NOMO-1 (cell line): ENCODE measurements around the gene NAPB.
A peak's percentile ranks its signal among the peaks of the same experiment; 100 is the strongest.
"Not testable (repeated sequence)": the region's sequence is repeated elsewhere in the genome, so short reads cannot be mapped to it uniquely, and the experiment has no call there.

Experiments
- DNase-seq, 2 experiments: peaks; one replicate each; lab custom pipeline; 2025; ENCODE audit not compliant: unreplicated experiment in 2 of 2; lab: John Stamatoyannopoulos, UW

The NAPB gene

GRCh38 chr20:23420943-23421931, at the start of gene NAPB:
Gene NAPB, minus strand, starts transcription at chr20:23421488. Its CDS starts 86 bp downstream, at chr20:23421402.
- peak; percentile 89 to 97 for DNase-seq

DNA sequence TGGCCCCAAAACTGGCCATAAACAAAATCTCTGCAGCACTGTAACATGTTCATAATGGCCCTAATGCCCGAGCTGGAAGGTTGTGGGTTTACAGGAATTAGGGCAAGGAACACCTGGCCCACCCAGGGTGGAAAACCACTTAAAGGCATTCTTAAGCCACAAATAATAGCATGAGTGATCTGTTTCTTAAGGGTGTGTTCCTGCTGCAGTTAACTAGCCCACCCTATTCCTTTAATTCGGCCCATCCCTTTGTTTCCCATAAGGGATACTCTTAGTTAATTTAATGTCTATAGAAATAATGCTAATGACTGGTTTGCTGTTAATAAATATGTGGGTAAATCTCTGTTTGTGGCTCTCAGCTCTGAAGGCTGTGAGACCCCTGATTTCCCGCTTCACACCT, 45.7 kb upstream of the NAPB start:
- not testable (repeated sequence) for DNase-seq

GRCh38 chr20:23461180-23461579, 39.9 kb upstream of the NAPB start:
- no peak for DNase-seq

DNA sequence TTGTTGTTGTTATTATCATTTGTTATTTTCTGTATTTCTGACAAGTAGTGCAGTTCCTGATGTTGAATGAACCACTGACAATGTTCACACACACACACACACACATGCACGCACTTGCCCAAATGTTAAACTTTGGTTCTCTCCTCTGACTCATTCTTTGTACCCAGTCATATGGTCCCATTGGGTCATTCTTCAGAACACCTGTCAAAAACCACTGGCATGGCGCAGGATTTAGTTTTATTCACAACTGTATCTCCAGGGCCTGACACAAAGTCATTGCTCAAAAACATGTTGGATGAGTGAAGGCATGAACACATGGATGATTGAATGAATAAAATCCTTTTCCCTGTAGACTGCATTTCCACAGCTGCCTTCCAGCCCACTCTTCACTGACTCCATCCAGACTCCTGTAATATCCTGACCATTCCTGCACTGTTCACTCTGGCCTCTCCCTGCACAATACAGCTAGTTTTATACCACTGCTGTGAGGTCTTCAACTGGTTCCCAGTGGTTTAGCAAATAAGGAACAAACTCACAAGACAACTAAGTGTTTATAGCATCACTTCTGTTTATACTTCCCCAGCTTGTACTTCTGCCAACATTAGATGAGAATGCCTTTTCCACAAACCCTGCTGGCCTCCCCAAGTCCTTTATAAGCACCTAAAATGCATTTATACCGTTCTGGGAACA, 38.3 kb upstream of the NAPB start:
- no peak for DNase-seq

- DNase-seq = no peak
Observed at GRCh38 chr20:23456873-23457272, 35.6 kb upstream of the NAPB start.

DNA sequence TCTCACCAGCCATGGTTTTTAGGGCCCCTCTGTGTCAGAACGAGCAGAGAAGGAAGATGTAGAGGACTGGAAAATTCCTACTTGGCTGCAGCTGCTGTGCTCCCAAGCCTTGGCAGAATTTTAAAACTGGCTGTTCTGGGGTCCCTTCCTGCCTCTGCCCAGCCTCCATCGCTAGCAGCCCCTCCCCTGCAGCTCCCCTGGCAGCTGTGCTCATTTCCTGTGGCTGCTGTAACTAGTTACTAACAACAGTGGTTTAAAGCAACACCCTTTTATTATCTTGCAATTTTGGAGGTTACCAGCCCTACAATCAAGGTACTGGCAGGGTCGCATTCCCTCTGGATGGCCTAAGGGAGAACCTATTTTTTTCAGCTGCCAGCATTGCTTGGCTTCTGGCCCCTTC, 35.1 kb upstream of the NAPB start:
- no peak for DNase-seq

DNA sequence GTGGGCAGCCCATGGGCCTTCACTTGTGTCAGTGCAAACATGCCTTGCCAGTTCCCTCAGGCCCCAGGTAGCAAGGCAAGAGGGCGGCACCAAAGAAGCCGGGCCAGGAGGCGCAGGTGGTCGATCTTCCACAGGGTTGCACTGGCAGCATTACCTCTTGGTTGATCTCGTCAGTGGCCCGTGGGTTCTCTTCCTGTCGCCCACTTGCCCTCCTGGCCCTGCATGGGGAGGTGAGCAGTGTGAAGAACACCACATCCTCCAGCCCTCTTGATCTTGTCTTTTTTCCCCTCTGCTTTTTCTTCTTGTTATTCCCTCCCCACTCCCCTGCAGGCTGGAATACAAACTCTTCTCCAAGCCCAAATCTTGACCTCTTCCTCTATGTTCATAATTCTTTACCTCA, 34.4 kb upstream of the NAPB start:
- DNase-seq = no peak

- DNase-seq = no peak
Observed at GRCh38 chr20:23454816-23455215, 33.5 kb upstream of the NAPB start.

- no peak for DNase-seq
Observed at GRCh38 chr20:23453549-23454543, 32.6 kb upstream of the NAPB start.

GRCh38 chr20:23452776-23453175, 31.5 kb upstream of the NAPB start, which contains the start of gene CST11:
Gene CST11, minus strand, starts transcription at chr20:23452876. Its CDS starts 65 bp downstream, at chr20:23452811.
- no peak for DNase-seq

DNA sequence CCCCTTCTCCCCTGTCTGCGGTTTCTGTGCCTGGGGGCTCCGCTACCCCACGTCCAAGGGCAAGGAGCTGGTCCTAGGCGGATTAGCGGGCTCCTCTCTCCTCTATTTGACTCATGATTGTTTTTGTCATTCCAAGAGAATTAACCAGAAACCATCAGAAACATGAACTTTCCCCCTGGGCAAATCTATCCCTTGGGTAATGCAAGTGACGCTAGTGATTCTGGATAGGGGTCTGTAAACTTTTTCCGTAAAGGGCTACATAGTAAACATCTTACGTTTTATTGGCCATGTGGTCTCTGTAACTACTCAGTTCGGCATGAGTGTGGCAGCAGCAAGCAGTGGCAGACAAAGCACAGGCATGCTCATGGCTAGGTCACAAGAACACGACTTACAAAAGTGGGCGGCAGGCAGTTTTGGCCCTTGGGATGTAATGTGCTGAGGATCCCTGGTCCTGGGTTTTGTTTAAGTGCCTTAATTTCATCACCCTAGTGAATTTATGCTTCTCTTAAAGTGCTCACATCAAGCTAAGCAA, 30.7 kb upstream of the NAPB start:
- DNase-seq = no peak

- DNase-seq = no peak
Observed at GRCh38 chr20:23450877-23451276, 29.6 kb upstream of the NAPB start.

DNA sequence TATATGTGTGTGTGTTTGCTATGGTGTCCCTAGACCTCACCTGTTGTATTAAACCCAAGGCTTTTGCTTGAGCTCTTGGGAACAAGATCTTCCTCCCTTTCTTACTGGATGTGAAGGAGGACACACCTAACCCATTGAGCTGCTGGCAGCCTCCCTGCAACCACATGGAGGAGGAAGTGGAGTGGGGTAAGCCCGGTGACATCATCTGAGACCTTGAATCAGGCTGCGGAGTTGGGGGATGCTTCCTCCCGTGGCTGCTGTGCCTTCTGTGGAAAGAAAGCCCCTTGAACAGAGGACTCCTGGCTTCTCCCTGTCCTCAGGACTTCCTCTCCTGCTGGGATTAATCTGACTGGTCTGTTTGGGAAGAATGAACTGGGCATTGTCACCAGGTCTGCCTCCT, 28.1 kb upstream of the NAPB start:
- peak in 1 of 2 experiments; percentile 25 for DNase-seq

DNA sequence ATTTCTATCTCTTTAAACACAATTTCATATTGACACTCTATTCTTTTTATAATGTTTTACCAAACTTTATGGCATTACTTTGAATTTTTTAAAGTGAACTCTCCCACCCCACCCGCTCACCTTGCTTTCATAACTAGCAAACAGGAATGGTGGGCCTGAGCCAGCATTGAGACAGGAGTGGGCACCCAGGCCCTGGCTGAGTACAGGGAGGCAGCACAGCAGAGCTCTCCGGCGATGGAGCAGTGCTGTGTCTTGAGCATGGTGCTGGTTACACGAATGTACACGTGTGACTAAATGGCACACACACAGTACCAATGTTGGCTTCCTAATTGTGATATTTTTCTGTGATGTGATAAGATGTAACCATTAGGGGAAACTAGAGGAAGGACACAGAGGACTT, 26.9 kb upstream of the NAPB start:
- no peak for DNase-seq

DNA sequence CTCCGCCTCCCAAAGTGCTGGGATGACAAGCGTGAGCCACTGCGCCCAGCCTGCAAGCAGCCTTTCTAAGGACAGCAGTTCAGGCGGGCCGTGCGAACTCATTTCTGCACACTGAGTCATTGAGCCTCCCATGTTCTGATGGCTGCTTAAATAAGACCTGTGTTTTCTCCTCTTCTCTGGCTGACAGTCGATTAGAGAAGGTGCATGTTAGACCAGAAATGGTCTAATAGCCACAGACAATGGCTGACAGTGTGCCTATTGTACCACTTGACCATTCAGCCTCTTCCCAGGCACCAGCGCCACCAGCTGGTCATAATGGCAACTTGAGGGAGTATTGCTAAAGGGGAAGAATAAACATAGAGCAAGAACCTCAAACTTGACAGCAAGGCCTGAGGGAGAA, 25.2 kb upstream of the NAPB start:
- DNase-seq = peak; percentile 8 to 22

GRCh38 chr20:23445596-23446217, 24.4 kb upstream of the NAPB start:
- DNase-seq = no peak

DNA sequence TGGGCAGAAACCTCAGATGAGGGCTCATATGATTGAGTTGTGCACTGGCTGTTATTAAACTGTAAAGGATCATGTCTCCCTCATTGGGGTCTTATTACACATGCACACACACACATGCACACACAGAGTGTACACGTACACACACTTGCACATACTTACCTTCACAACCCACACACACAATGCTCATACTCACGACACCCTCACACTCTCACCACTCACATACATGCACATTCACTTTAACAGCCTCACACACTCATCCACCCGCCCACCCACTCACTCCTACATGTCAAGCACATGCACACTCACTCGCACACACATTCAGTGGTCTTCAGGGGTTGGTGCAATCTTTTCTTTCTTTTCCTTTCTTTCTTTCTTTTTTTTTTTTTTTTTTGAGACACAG, 23.6 kb upstream of the NAPB start:
- DNase-seq = no peak

GRCh38 chr20:23442436-23442835, 21.1 kb upstream of the NAPB start:
- no peak for DNase-seq

- DNase-seq = peak; percentile 2 to 50
Observed at GRCh38 chr20:23441850-23442313, 20.6 kb upstream of the NAPB start.

GRCh38 chr20:23440004-23440403, 18.7 kb upstream of the NAPB start:
- no peak for DNase-seq
